ENCODE measurements around the gene HYAL2.

GRCh38 chr3:50268276-50268675 lies 54.3 kb downstream of the HYAL2 start:
- TF ChIP-seq CTCF (conservative IDR thresholded peaks at IDR 0.05; ENCODE audit: low read length) (no peak), EZH2phosphoT487 (IDR thresholded peaks at IDR 0.05; ENCODE audit: borderline replicate concordance, low read depth, low read length) (no peak)
